Measurements from ENCODE around the gene HCFC1R1.

The HCFC1R1 gene

GRCh38 chr16:2973093-2973492 lies 50.6 kb downstream of the HCFC1R1 start:
- DNase-seq: no peak
